CD8-positive, alpha-beta memory T cell (primary cell): ENCODE results near the gene FNDC4. TPM values are rescaled to one million over a fixed set of nuclear protein-coding genes. Genes with fewer than 3 reads are reported as not detected.

Experiments used
- CTCF ChIA-PET: fragments of 350-600 bp; sonication (Branson Sonifier 250); formaldehyde crosslinking; loops from one replicate; lab custom pipeline; 2021; ENCODE audit warnings: antibody characterized with exemption; lab: Charles Lee
- POLR2A ChIA-PET: fragments of 350-600 bp; sonication (Branson Sonifier 250); formaldehyde crosslinking; loops from one replicate; lab custom pipeline; 2021; ENCODE audit warnings: antibody characterized with exemption; lab: Charles Lee
- DNase-seq, 5 donors: peaks; one replicate each; pipeline versions ENCODE4 v3.0.0 to v3.0.0-alpha.2; 2020 to 2022; ENCODE audit warnings: mixed read lengths in 1 of 5
- H3K27ac ChIP-seq: one replicate; pipeline ENCODE4 v1.7.0; 2013; ENCODE audit warnings: low read depth, mild to moderate bottlenecking, low read length, moderate library complexity
- H3K27me3 ChIP-seq: 2 replicates; pipeline ENCODE4 v1.7.0; 2013; ENCODE audit warnings: low read length, mild to moderate bottlenecking; ENCODE audit not compliant: insufficient read depth, poor library complexity, severe bottlenecking
- H3K36me3 ChIP-seq: 2 replicates; pipeline ENCODE4 v1.7.0; 2013; ENCODE audit warnings: mild to moderate bottlenecking, low read length, moderate library complexity; ENCODE audit not compliant: insufficient read depth
- H3K4me1 ChIP-seq: 2 replicates; pipeline ENCODE4 v1.7.0; 2013; ENCODE audit warnings: mild to moderate bottlenecking, low read length, moderate library complexity; ENCODE audit not compliant: insufficient read depth
- H3K4me3 ChIP-seq: 2 replicates; pipeline ENCODE4 v1.7.0; 2013; ENCODE audit warnings: mild to moderate bottlenecking, low read length
- H3K9me3 ChIP-seq: 2 replicates; pipeline ENCODE4 v1.7.0; 2013; ENCODE audit warnings: mild to moderate bottlenecking, low read length
- H3K27ac Mint-ChIP-seq, 8 donors: one replicate each; pipeline ENCODE4 v1.8.0; 2020 to 2021; ENCODE audit warnings: mixed read lengths in 8 of 8, mild to moderate bottlenecking in 6 of 8, inconsistent platforms in 3 of 8, moderate library complexity in 3 of 8
- H3K27me3 Mint-ChIP-seq, 2 donors: one replicate each; pipeline ENCODE4 v1.8.0; 2020 to 2021; ENCODE audit warnings: mixed read lengths in 2 of 2, mild to moderate bottlenecking in 1 of 2, moderate library complexity in 1 of 2
- H3K36me3 Mint-ChIP-seq, 3 donors: one replicate each; pipeline ENCODE4 v1.8.0; 2020 to 2021; ENCODE audit warnings: mixed read lengths in 3 of 3, inconsistent platforms in 1 of 3, mild to moderate bottlenecking in 1 of 3
- H3K4me1 Mint-ChIP-seq, 3 donors: one replicate each; pipeline ENCODE4 v1.8.0; 2020 to 2021; ENCODE audit warnings: mixed read lengths in 3 of 3, inconsistent platforms in 1 of 3, mild to moderate bottlenecking in 1 of 3
- H3K4me3 Mint-ChIP-seq, 7 donors: one replicate each; pipeline ENCODE4 v1.8.0; 2020 to 2021; ENCODE audit warnings: mixed read lengths in 7 of 7, mild to moderate bottlenecking in 6 of 7, moderate library complexity in 4 of 7, inconsistent platforms in 2 of 7
- H3K9me3 Mint-ChIP-seq, 5 donors: one replicate each; pipeline ENCODE4 v1.8.0; 2020 to 2022; ENCODE audit warnings: mixed read lengths in 5 of 5, mild to moderate bottlenecking in 3 of 5, moderate library complexity in 2 of 5, inconsistent platforms in 1 of 5
- polyA plus RNA-seq: library from polyadenylated mRNA; unstranded; fragments of 300-500 nt; fragmentation: Illumina TruSeq; gene quantifications from one replicate; pipeline ENCODE4 v1.2.3, GENCODE V29; 2021
- total RNA-seq, 2 experiments: library from RNA; stranded (reverse); gene quantifications; one replicate each; pipeline ENCODE4 v1.2.3, GENCODE V29; 2021

FNDC4 gene
- total and polyA plus RNA-seq, 3 experiments from 2014 or later: 0.15 TPM; not detected in 2

- POLR2A ChIA-PET: no interaction called here
- DNase-seq: no peak
- Mint-ChIP-seq H3K27ac (peak overlapping the region in 3 of 8 donors; percentile 22 to 68 (median 55)), H3K4me1 (peaks cover 0 to 4% (median 0%) of the 10 kb centered on the region in 3 donors), H3K27me3 (no peaks in the 10 kb centered on the region), H3K4me3 (no peak overlapping the region), H3K9me3 (no peaks in the 10 kb centered on the region), H3K36me3 (peaks cover 0 to 51% (median 12%) of the 10 kb centered on the region in 3 donors)
- Histone ChIP-seq H3K4me3 (no peak overlapping the region), H3K36me3 (no peaks in the 10 kb centered on the region), H3K27me3 (no peaks in the 10 kb centered on the region), H3K4me1 (no peaks in the 10 kb centered on the region), H3K9me3 (no peaks in the 10 kb centered on the region), H3K27ac (no peak overlapping the region)
- CTCF ChIA-PET: no interaction called here
Measured at GRCh38 chr2:27448381-27448780, 46.6 kb downstream of the FNDC4 start.

DNA sequence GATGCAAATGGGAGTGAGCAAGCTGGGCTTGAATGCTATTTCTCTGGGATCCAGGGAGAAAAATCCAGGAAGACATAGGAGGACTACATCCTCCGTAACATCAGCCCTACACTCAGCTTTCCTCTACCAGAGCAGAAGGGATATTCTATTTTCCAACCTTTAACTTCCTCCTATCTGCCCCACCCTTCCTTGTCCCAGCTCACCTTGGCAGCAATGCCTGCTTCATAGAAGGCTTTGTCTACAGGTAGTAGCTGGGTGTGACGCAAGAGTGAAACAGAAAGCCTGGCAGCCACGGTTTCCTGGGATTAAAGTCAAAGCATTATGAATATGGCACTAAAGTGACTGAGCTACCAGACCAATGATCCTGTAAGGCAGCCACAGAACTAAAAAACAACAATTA, 48.9 kb downstream of the FNDC4 start:
- Histone ChIP-seq H3K9me3 (no peaks in the 10 kb centered on the region), H3K27me3 (no peaks in the 10 kb centered on the region), H3K36me3 (peaks cover 9% of the 10 kb centered on the region), H3K4me1 (no peaks in the 10 kb centered on the region), H3K27ac (no peak overlapping the region), H3K4me3 (no peak overlapping the region)
- DNase-seq: no peak
- H3K4me3 Mint-ChIP-seq: no peak overlapping the region
- ChIA-PET CTCF (interaction anchor here (0.7 kb wide), 1 partner anchor 36 kb away, joined by 3 read pairs; the partner anchor contains the start of gene PPM1G), POLR2A (no interaction called here)
- peaks cover 0 to 63% (median 21%) of the 10 kb centered on the region in 3 donors for H3K36me3 Mint-ChIP-seq
- H3K27me3 Mint-ChIP-seq: peaks cover 0 to 2% of the 10 kb centered on the region in 2 donors
- H3K9me3 Mint-ChIP-seq: no peaks in the 10 kb centered on the region
- H3K4me1 Mint-ChIP-seq: peaks cover 0 to 4% (median 2%) of the 10 kb centered on the region in 3 donors
- peak overlapping the region in 2 of 8 donors; percentile 55 to 67 for H3K27ac Mint-ChIP-seq

GRCh38 chr2:27445615-27446014, 49.4 kb downstream of the FNDC4 start:
- Mint-ChIP-seq H3K27ac (peak overlapping the region in 4 of 8 donors; percentile 23 to 73 (median 57)), H3K4me1 (peaks cover 0 to 4% (median 2%) of the 10 kb centered on the region in 3 donors), H3K9me3 (no peaks in the 10 kb centered on the region), H3K36me3 (peaks cover 3 to 65% (median 23%) of the 10 kb centered on the region in 3 donors), H3K4me3 (no peak overlapping the region), H3K27me3 (peaks cover 0 to 2% of the 10 kb centered on the region in 2 donors)
- peaks cover 13% of the 10 kb centered on the region for H3K36me3 ChIP-seq
- H3K4me3 ChIP-seq: no peak overlapping the region
- H3K9me3 ChIP-seq: no peaks in the 10 kb centered on the region
- no peak overlapping the region for H3K27ac ChIP-seq
- CTCF ChIA-PET: no interaction called here
- no peaks in the 10 kb centered on the region for H3K4me1 ChIP-seq
- POLR2A ChIA-PET: no interaction called here
- DNase-seq: no peak
- H3K27me3 ChIP-seq: no peaks in the 10 kb centered on the region

GRCh38 chr2:27445155-27445554, 49.8 kb downstream of the FNDC4 start:
- POLR2A ChIA-PET: no interaction called here
- Mint-ChIP-seq H3K27me3 (peaks cover 0 to 2% of the 10 kb centered on the region in 2 donors), H3K36me3 (peaks cover 8 to 69% (median 27%) of the 10 kb centered on the region in 3 donors), H3K4me3 (no peak overlapping the region), H3K27ac (peak overlapping the region in 3 of 8 donors; percentile 29 to 73 (median 41)), H3K9me3 (no peaks in the 10 kb centered on the region), H3K4me1 (peaks cover 0 to 4% (median 2%) of the 10 kb centered on the region in 3 donors)
- DNase-seq: no peak
- Histone ChIP-seq H3K4me3 (no peak overlapping the region), H3K4me1 (no peaks in the 10 kb centered on the region), H3K9me3 (no peaks in the 10 kb centered on the region), H3K27ac (no peak overlapping the region), H3K36me3 (peaks cover 18% of the 10 kb centered on the region), H3K27me3 (no peaks in the 10 kb centered on the region)
- CTCF ChIA-PET: no interaction called here

DNA sequence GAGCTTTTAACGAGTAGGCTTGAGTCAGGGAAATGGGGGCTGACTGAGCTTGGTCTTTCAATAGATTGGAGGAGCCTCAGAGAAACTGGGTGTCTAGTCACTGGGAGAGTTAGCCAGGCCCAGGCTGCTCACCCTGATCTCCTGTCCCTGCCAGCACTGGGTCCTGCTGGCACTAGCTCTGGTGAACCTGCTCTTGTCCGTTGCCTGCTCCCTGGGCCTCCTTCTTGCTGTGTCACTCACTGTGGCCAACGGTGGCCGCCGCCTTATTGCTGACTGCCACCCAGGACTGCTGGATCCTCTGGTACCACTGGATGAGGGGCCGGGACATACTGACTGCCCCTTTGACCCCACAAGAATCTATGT, 52.1 kb downstream of the FNDC4 start:
- peaks cover 14 to 72% (median 27%) of the 10 kb centered on the region in 3 donors for H3K36me3 Mint-ChIP-seq
- H3K4me1 Mint-ChIP-seq: peaks cover 0 to 4% (median 4%) of the 10 kb centered on the region in 3 donors
- H3K9me3 Mint-ChIP-seq: no peaks in the 10 kb centered on the region
- no peaks in the 10 kb centered on the region for H3K4me1 ChIP-seq
- H3K27ac Mint-ChIP-seq: peak overlapping the region in 3 of 8 donors; percentile 49 to 80 (median 80)
- no peak for DNase-seq
- CTCF ChIA-PET: interaction anchor here (1.0 kb wide), 1 partner anchor 13 kb away, joined by 4 read pairs; no protein-coding TSS in a partner anchor
- POLR2A ChIA-PET: no interaction called here
- H3K9me3 ChIP-seq: no peaks in the 10 kb centered on the region
- H3K4me3 Mint-ChIP-seq: peak overlapping the region in 1 of 7 donors; percentile 49
- no peak overlapping the region for H3K27ac ChIP-seq
- H3K36me3 ChIP-seq: peaks cover 35% of the 10 kb centered on the region
- H3K27me3 ChIP-seq: no peaks in the 10 kb centered on the region
- no peak overlapping the region for H3K4me3 ChIP-seq
- H3K27me3 Mint-ChIP-seq: peaks cover 0 to 2% of the 10 kb centered on the region in 2 donors

GRCh38 chr2:27441958-27442919, 52.8 kb downstream of the FNDC4 start, which contains the start of gene KRTCAP3:
Gene KRTCAP3 (plus strand): TSS chr2:27442381. CDS start chr2:27442413, 32 bp downstream.
- no peak within 1 kb of the TSS for H3K4me3 ChIP-seq
- H3K27me3 Mint-ChIP-seq: peaks cover 0 to 2% of the 10 kb centered on the region in 2 donors
- no peak within 1 kb of the TSS for H3K27ac ChIP-seq
- peaks cover 39% of the 10 kb centered on the region for H3K36me3 ChIP-seq
- peak; percentile 34 to 74 (median 47) for DNase-seq
- H3K4me1 ChIP-seq: no peaks in the 10 kb centered on the region
- peaks cover 14 to 71% (median 25%) of the 10 kb centered on the region in 3 donors for H3K36me3 Mint-ChIP-seq
- H3K27ac Mint-ChIP-seq: peak within 1 kb of the TSS in 3 of 8 donors; percentile 49 to 80 (median 80)
- ChIA-PET CTCF (interaction anchor here (0.9 to 2.1 kb wide), 3 partner anchors 10 to 12 kb away, joined by 3 to 6 read pairs (median 4); no protein-coding TSS in a partner anchor), POLR2A (no interaction called here)
- no peaks in the 10 kb centered on the region for H3K9me3 ChIP-seq
- peaks cover 0 to 4% (median 4%) of the 10 kb centered on the region in 3 donors for H3K4me1 Mint-ChIP-seq
- H3K4me3 Mint-ChIP-seq: peak within 1 kb of the TSS in 2 of 7 donors; percentile 4 to 49
- no peaks in the 10 kb centered on the region for H3K27me3 ChIP-seq
- no peaks in the 10 kb centered on the region for H3K9me3 Mint-ChIP-seq
